Type B pancreatic cell (in vitro differentiated cells): ENCODE measurements around the gene PDGFD. TPM values are rescaled to one million over a fixed set of nuclear protein-coding genes. Genes with fewer than 3 reads are reported as not detected.

Experiments
- DNase-seq: peaks from one replicate; pipeline ENCODE4 v3.0.0; 2021; ENCODE audit warnings: mixed read lengths; ENCODE audit not compliant: unreplicated experiment; ENCODE audit errors: extremely low spot score
- H3K27ac Mint-ChIP-seq: 2 replicates; pipeline ENCODE4 v1.8.0; 2021; ENCODE audit warnings: mild to moderate bottlenecking, mixed read lengths
- H3K27me3 Mint-ChIP-seq: 2 replicates; pipeline ENCODE4 v1.8.0; 2021; ENCODE audit warnings: mixed read lengths
- H3K36me3 Mint-ChIP-seq: 2 replicates; pipeline ENCODE4 v1.8.0; 2021; ENCODE audit warnings: mixed read lengths
- H3K4me1 Mint-ChIP-seq: one replicate; pipeline ENCODE4 v1.8.0; 2021; ENCODE audit warnings: mixed read lengths; ENCODE audit not compliant: unreplicated experiment
- H3K4me3 Mint-ChIP-seq: 2 replicates; pipeline ENCODE4 v1.8.0; 2021; ENCODE audit warnings: mild to moderate bottlenecking, mixed read lengths
- H3K9me3 Mint-ChIP-seq: 2 replicates; pipeline ENCODE4 v1.8.0; 2021; ENCODE audit warnings: mixed read lengths
- CTCF ChIP-seq: fragments of 200-600 bp; sonication (generic); conservative IDR thresholded peaks from 2 replicates; pipeline ENCODE4 v1.5.0; 2021; ENCODE audit warnings: antibody characterized with exemption, mild to moderate bottlenecking
- total RNA-seq: library from RNA; stranded (reverse); gene quantifications from 2 replicates; pipeline ENCODE4 v1.2.1, GENCODE V29; 2021; ENCODE audit warnings: low replicate concordance

PDGFD gene
- total RNA-seq, 1 donor from 2014 or later, result 17.8 TPM

GRCh38 chr11:104000798-104001197, 163.1 kb downstream of the PDGFD start:
- no peaks in the 10 kb centered on the region for H3K9me3 Mint-ChIP-seq
- H3K27me3 Mint-ChIP-seq, result no peaks in the 10 kb centered on the region
- H3K27ac Mint-ChIP-seq, result no peak overlapping the region
- peaks cover 8% of the 10 kb centered on the region for H3K36me3 Mint-ChIP-seq
- TF ChIP-seq CTCF, result no peak
- no peak overlapping the region for H3K4me3 Mint-ChIP-seq
- no peaks in the 10 kb centered on the region for H3K4me1 Mint-ChIP-seq
- DNase-seq, result no peak

- no peak for TF ChIP-seq CTCF
- DNase-seq, result no peak
- H3K27ac Mint-ChIP-seq, result no peak overlapping the region
- H3K4me1 Mint-ChIP-seq, result no peaks in the 10 kb centered on the region
- H3K27me3 Mint-ChIP-seq, result no peaks in the 10 kb centered on the region
- H3K36me3 Mint-ChIP-seq, result peaks cover 8% of the 10 kb centered on the region
- no peak overlapping the region for H3K4me3 Mint-ChIP-seq
- no peaks in the 10 kb centered on the region for H3K9me3 Mint-ChIP-seq
Measured at GRCh38 chr11:103998826-103999508, 165.0 kb downstream of the PDGFD start.

- no peak for TF ChIP-seq CTCF
- H3K27ac Mint-ChIP-seq, result no peak overlapping the region
- H3K36me3 Mint-ChIP-seq, result peaks cover 12% of the 10 kb centered on the region
- H3K9me3 Mint-ChIP-seq, result no peaks in the 10 kb centered on the region
- H3K4me1 Mint-ChIP-seq, result no peaks in the 10 kb centered on the region
- DNase-seq, result no peak
- H3K27me3 Mint-ChIP-seq, result no peaks in the 10 kb centered on the region
- H3K4me3 Mint-ChIP-seq, result no peak overlapping the region
Measured at GRCh38 chr11:103997082-103997481, 166.9 kb downstream of the PDGFD start.

- Mint-ChIP-seq H3K4me3 (no peak overlapping the region), H3K36me3 (peaks cover 12% of the 10 kb centered on the region), H3K27me3 (no peaks in the 10 kb centered on the region), H3K9me3 (no peaks in the 10 kb centered on the region), H3K4me1 (no peaks in the 10 kb centered on the region), H3K27ac (no peak overlapping the region)
- no peak for TF ChIP-seq CTCF
- no peak for DNase-seq
Measured at GRCh38 chr11:103995896-103996295, 168.1 kb downstream of the PDGFD start.

GRCh38 chr11:103994518-103994917, 169.4 kb downstream of the PDGFD start:
- Mint-ChIP-seq H3K9me3 (no peaks in the 10 kb centered on the region), H3K27ac (no peak overlapping the region), H3K36me3 (peaks cover 5% of the 10 kb centered on the region), H3K4me3 (no peak overlapping the region), H3K27me3 (no peaks in the 10 kb centered on the region), H3K4me1 (no peaks in the 10 kb centered on the region)
- no peak for TF ChIP-seq CTCF
- DNase-seq, result no peak
